ENCODE measurements around the gene SLC15A3.

Gene SLC15A3

GRCh38 chr11:60953781-60954180, 1.8 kb upstream of the SLC15A3 start:
- no peaks in the 10 kb centered on the region for H3K9me3 ChIP-seq
- H3K27me3 ChIP-seq = no peaks in the 10 kb centered on the region
- H3K4me1 ChIP-seq = no peaks in the 10 kb centered on the region
- no peaks in the 10 kb centered on the region for H3K36me3 ChIP-seq
- TF ChIP-seq, protein P1, sequence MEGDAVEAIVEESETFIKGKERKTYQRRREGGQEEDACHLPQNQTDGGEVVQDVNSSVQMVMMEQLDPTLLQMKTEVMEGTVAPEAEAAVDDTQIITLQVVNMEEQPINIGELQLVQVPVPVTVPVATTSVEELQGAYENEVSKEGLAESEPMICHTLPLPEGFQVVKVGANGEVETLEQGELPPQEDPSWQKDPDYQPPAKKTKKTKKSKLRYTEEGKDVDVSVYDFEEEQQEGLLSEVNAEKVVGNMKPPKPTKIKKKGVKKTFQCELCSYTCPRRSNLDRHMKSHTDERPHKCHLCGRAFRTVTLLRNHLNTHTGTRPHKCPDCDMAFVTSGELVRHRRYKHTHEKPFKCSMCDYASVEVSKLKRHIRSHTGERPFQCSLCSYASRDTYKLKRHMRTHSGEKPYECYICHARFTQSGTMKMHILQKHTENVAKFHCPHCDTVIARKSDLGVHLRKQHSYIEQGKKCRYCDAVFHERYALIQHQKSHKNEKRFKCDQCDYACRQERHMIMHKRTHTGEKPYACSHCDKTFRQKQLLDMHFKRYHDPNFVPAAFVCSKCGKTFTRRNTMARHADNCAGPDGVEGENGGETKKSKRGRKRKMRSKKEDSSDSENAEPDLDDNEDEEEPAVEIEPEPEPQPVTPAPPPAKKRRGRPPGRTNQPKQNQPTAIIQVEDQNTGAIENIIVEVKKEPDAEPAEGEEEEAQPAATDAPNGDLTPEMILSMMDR (IDR thresholded peaks at IDR 0.05; ENCODE audit: low read depth, low read length) = no peak
- DNase-seq = no peak
- H3K4me3 ChIP-seq (ENCODE audit: low read depth, low read length) = no peak overlapping the region

DNA sequence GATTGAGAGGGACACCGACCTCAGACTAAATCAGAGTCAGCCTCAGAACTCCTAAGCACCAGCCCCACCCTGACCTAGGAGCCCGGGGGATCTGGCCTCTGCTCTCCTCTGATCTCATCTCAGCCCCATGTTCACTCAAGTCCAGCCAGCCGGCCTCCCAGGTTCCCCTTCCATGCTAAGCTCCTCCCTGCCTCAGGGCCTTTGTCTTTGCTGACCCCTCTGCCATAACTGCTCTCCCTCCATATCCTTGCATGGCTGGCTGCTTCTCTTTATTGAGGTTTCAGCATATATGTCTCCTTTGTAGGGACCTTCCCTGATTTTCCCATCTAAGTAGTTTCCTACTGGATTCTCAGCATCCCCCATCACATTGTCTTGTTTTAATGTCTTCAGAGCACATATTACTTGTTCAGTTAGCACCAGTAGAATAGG, 780 bp upstream of the SLC15A3 start:
- Histone ChIP-seq H3K27me3 (no peaks in the 10 kb centered on the region), H3K4me3 (ENCODE audit: low read depth, low read length) (no peak overlapping the region), H3K9me3 (no peaks in the 10 kb centered on the region), H3K4me1 (no peaks in the 10 kb centered on the region), H3K36me3 (no peaks in the 10 kb centered on the region)
- DNase-seq = no peak
- TF ChIP-seq, protein P1 (IDR thresholded peaks at IDR 0.05; ENCODE audit: low read depth, low read length) = no peak

DNA sequence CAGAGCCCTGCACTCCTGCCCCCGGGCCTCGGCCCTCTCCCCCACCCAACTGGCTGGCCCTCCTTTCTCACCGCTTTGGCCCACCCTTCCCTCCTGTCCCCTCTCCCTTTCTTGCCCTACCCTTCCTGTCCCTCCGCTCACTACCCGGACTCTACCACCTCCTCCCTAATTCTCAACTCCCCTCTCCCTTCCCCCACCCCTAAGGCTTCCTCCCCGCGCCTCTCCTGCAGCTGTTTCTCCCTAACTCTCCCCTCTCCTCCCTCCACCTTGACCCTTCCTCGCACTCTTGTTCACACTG, 421 bp downstream of the SLC15A3 start:
- Histone ChIP-seq H3K4me1 (no peaks in the 10 kb centered on the region), H3K9me3 (no peaks in the 10 kb centered on the region), H3K4me3 (ENCODE audit: low read depth, low read length) (no peak overlapping the region), H3K27me3 (no peaks in the 10 kb centered on the region), H3K36me3 (no peaks in the 10 kb centered on the region)
- TF ChIP-seq, protein P1 (IDR thresholded peaks at IDR 0.05; ENCODE audit: low read depth, low read length) = no peak
- no peak for DNase-seq

DNA sequence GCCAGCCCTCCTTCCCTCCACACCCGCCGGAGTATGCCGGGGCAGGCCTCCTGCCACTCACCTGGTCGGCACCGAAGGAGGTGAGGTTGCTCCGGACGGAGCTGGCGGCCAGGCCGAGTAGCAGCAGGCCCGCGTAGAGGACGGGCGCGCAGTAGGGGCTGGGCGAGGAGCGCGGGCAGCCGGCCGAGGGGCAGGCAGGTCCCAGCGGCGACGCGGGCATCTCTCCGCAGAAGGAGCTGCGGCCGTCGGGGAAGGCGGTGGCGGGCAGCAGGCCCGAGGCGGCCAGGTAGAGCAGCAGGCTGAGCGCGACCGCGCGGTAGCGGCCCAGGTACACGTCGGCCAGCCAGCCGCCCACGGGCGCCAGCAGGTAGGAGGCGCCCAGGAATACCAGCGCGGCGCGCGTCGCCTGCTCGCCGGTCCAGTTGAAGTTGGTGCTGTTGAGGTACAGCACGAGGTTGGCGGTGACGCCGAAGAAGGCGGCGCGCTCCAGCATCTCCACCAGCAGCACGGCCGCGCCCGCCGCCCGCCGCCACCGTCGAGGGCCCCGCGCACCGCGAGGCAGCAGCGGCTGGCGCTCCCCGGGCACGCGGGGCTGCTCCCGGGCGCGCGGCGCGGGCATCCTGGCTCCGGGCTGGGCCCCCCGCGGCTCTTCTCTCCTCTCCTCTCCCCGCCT, 907 bp downstream of the SLC15A3 start:
- DNase-seq = no peak
- Histone ChIP-seq H3K9me3 (no peaks in the 10 kb centered on the region), H3K36me3 (no peaks in the 10 kb centered on the region), H3K4me1 (no peaks in the 10 kb centered on the region), H3K4me3 (ENCODE audit: low read depth, low read length) (no peak overlapping the region), H3K27me3 (no peaks in the 10 kb centered on the region)
- TF ChIP-seq, protein P1 (IDR thresholded peaks at IDR 0.05; ENCODE audit: low read depth, low read length) = no peak

- H3K4me1 ChIP-seq = no peaks in the 10 kb centered on the region
- DNase-seq = no peak
- H3K27me3 ChIP-seq = no peaks in the 10 kb centered on the region
- TF ChIP-seq, protein P1 (IDR thresholded peaks at IDR 0.05; ENCODE audit: low read depth, low read length) = no peak
- H3K36me3 ChIP-seq = no peaks in the 10 kb centered on the region
- no peak overlapping the region for H3K4me3 ChIP-seq (ENCODE audit: low read depth, low read length)
- no peaks in the 10 kb centered on the region for H3K9me3 ChIP-seq
Measured at GRCh38 chr11:60950024-60950423, 2.0 kb downstream of the SLC15A3 start.

GRCh38 chr11:60948250-60948649, 3.7 kb downstream of the SLC15A3 start:
- Histone ChIP-seq H3K9me3 (no peaks in the 10 kb centered on the region), H3K36me3 (no peaks in the 10 kb centered on the region), H3K27me3 (no peaks in the 10 kb centered on the region), H3K4me1 (no peaks in the 10 kb centered on the region), H3K4me3 (ENCODE audit: low read depth, low read length) (no peak overlapping the region)
- TF ChIP-seq, protein P1 (IDR thresholded peaks at IDR 0.05; ENCODE audit: low read depth, low read length) = no peak
- DNase-seq = no peak

Data from BE2C (cell line).